ENCODE results near the gene NLRC3. TPM values are rescaled to one million over a fixed set of nuclear protein-coding genes. Genes with fewer than 3 reads are reported as not detected.

Gene NLRC3
- total RNA-seq, 1 donor from 2014 or later, result 22.2 TPM

GRCh38 chr16:3497771-3498170, 79.4 kb downstream of the NLRC3 start:
- no peak overlapping the region for H3K27ac Mint-ChIP-seq

GRCh38 chr16:3496386-3496785, 80.8 kb downstream of the NLRC3 start:
- H3K4me1 Mint-ChIP-seq, result peaks cover 18% of the 10 kb centered on the region
- H3K27ac Mint-ChIP-seq, result no peak overlapping the region
- ATAC-seq (ENCODE audit: low read depth) (no peak), DNase-seq (no peak)
- H3K4me3 Mint-ChIP-seq, result no peak overlapping the region
- peaks cover 2% of the 10 kb centered on the region for H3K36me3 Mint-ChIP-seq (ENCODE audit: low read depth)
- no peak for TF ChIP-seq CTCF (IDR thresholded peaks at IDR 0.05)
- no peaks in the 10 kb centered on the region for H3K27me3 Mint-ChIP-seq
- no peaks in the 10 kb centered on the region for H3K9me3 Mint-ChIP-seq
- intact Hi-C loops (cut with micrococcal nuclease), result no loop called here
- CTCF ChIA-PET, result interaction anchor here (1.0 kb wide), 1 partner anchor 398 kb away, joined by 4 read pairs; no protein-coding TSS in a partner anchor
- POLR2A ChIA-PET, result no interaction called here

More at GRCh38 chr16:3497771-3498170, 79.4 kb downstream of the NLRC3 start:
- no peak for DNase-seq
- POLR2A ChIA-PET, result interaction anchor here (1.1 kb wide), 1 partner anchor 345 kb away, joined by 3 read pairs; no protein-coding TSS in a partner anchor
- H3K36me3 Mint-ChIP-seq (ENCODE audit: low read depth), result peaks cover 2% of the 10 kb centered on the region
- peaks cover 26% of the 10 kb centered on the region for H3K4me1 Mint-ChIP-seq
- no peaks in the 10 kb centered on the region for H3K27me3 Mint-ChIP-seq
- no peak for TF ChIP-seq CTCF (IDR thresholded peaks at IDR 0.05)
- intact Hi-C loops (cut with micrococcal nuclease), result no loop called here
- no peak for ATAC-seq (ENCODE audit: low read depth)
- H3K9me3 Mint-ChIP-seq, result no peaks in the 10 kb centered on the region
- CTCF ChIA-PET, result no interaction called here
- H3K4me3 Mint-ChIP-seq, result no peak overlapping the region

- Mint-ChIP-seq H3K9me3 (no peaks in the 10 kb centered on the region), H3K27me3 (no peaks in the 10 kb centered on the region), H3K4me1 (peaks cover 6% of the 10 kb centered on the region), H3K36me3 (ENCODE audit: low read depth) (no peaks in the 10 kb centered on the region), H3K4me3 (no peak within 1 kb of the TSS), H3K27ac (no peak within 1 kb of the TSS)
- DNase-seq (no peak), ATAC-seq (ENCODE audit: low read depth) (no peak)
- TF ChIP-seq CTCF (IDR thresholded peaks at IDR 0.05), result no peak
- POLR2A ChIA-PET, result no interaction called here
- CTCF ChIA-PET, result no interaction called here
- intact Hi-C loops (cut with micrococcal nuclease), result no loop called here
These were observed 82.0 kb downstream of the NLRC3 start, which contains the start of gene C16orf90 for GRCh38 chr16:3495176-3495575. Gene C16orf90 (minus strand): TSS chr16:3495489. CDS start chr16:3495421, 68 bp downstream.

GRCh38 chr16:3494386-3494973, 82.7 kb downstream of the NLRC3 start:
- no peak for TF ChIP-seq CTCF (IDR thresholded peaks at IDR 0.05)
- ChIA-PET CTCF (no interaction called here), POLR2A (no interaction called here)
- Mint-ChIP-seq H3K9me3 (no peaks in the 10 kb centered on the region), H3K4me1 (peaks cover 1% of the 10 kb centered on the region), H3K36me3 (ENCODE audit: low read depth) (no peaks in the 10 kb centered on the region), H3K27ac (no peak overlapping the region), H3K4me3 (no peak overlapping the region), H3K27me3 (no peaks in the 10 kb centered on the region)
- DNase-seq (no peak), ATAC-seq (ENCODE audit: low read depth) (no peak)
- intact Hi-C loops (cut with micrococcal nuclease), result no loop called here

- Mint-ChIP-seq H3K9me3 (no peaks in the 10 kb centered on the region), H3K27me3 (no peaks in the 10 kb centered on the region), H3K4me1 (no peaks in the 10 kb centered on the region), H3K4me3 (no peak overlapping the region), H3K36me3 (ENCODE audit: low read depth) (peaks cover 4% of the 10 kb centered on the region), H3K27ac (no peak overlapping the region)
- intact Hi-C loops (cut with micrococcal nuclease), result no loop called here
- ATAC-seq (ENCODE audit: low read depth) (no peak), DNase-seq (no peak)
- CTCF ChIA-PET, result no interaction called here
- no peak for TF ChIP-seq CTCF (IDR thresholded peaks at IDR 0.05)
- POLR2A ChIA-PET, result no interaction called here
These were observed 84.8 kb downstream of the NLRC3 start for GRCh38 chr16:3492356-3492755.
